ENCODE measurements around the gene GNB3. TPM values are rescaled to one million over a fixed set of nuclear protein-coding genes. Genes with fewer than 3 reads are reported as not detected.

The GNB3 gene
- total RNA-seq, 1 donor from 2014 or later, result 16.6 TPM

- Histone ChIP-seq H3K27me3 (ENCODE audit: insufficient read depth, low read length) (no peaks in the 10 kb centered on the region), H4K20me1 (ENCODE audit: insufficient read depth, low read length) (no peaks in the 10 kb centered on the region), H3K9ac (ENCODE audit: low read length) (no peak overlapping the region), H3K4me1 (ENCODE audit: insufficient read depth, low read length) (no peaks in the 10 kb centered on the region), H3K79me2 (ENCODE audit: insufficient read depth, low read length) (no peaks in the 10 kb centered on the region), H3K4me3 (ENCODE audit: insufficient read depth, low read depth, low read length) (no peak overlapping the region), H3K9me3 (ENCODE audit: insufficient read depth, low read depth, low read length) (no peaks in the 10 kb centered on the region), H3K27ac (ENCODE audit: low read depth, low read length) (no peak overlapping the region), H3K4me2 (ENCODE audit: low read length) (no peak overlapping the region), H3K36me3 (ENCODE audit: insufficient read depth, low read length) (peaks cover 45% of the 10 kb centered on the region), H2AFZ (ENCODE audit: low read depth, low read length) (no peak overlapping the region)
- H3K36me3 Mint-ChIP-seq (ENCODE audit: low read depth, unreplicated experiment), result peaks cover 35% of the 10 kb centered on the region
- H3K27ac Mint-ChIP-seq (ENCODE audit: unreplicated experiment), result no peak overlapping the region
- TF ChIP-seq CTCF (IDR thresholded peaks at IDR 0.05; ENCODE audit: insufficient read depth, low read depth, low read length), result no peak
- no peak for TF ChIP-seq EZH2 (IDR thresholded peaks at IDR 0.05; ENCODE audit: insufficient read depth, low read length)
- no peak overlapping the region for H3K4me3 Mint-ChIP-seq (ENCODE audit: unreplicated experiment)
- no peaks in the 10 kb centered on the region for H3K4me1 Mint-ChIP-seq (ENCODE audit: low read depth, unreplicated experiment)
- DNase-seq (ENCODE audit: low read depth) (no peak), FAIRE-seq (no peak)
- H3K9me3 Mint-ChIP-seq (ENCODE audit: unreplicated experiment), result no peaks in the 10 kb centered on the region
- H3K27me3 Mint-ChIP-seq (ENCODE audit: low read depth, unreplicated experiment), result no peaks in the 10 kb centered on the region
These were observed 20.2 kb downstream of the GNB3 start for GRCh38 chr12:6860942-6861341.

- no peak overlapping the region for H2AFZ ChIP-seq (ENCODE audit: low read depth, low read length)
These were observed 20.7 kb downstream of the GNB3 start for GRCh38 chr12:6861391-6861790.

More at GRCh38 chr12:6861391-6861790, 20.7 kb downstream of the GNB3 start:
- Histone ChIP-seq H3K9me3 (ENCODE audit: insufficient read depth, low read depth, low read length) (no peaks in the 10 kb centered on the region), H3K4me3 (ENCODE audit: insufficient read depth, low read depth, low read length) (no peak overlapping the region), H3K4me1 (ENCODE audit: insufficient read depth, low read length) (peaks cover under 1% of the 10 kb centered on the region), H3K4me2 (ENCODE audit: low read length) (no peak overlapping the region), H3K9ac (ENCODE audit: low read length) (no peak overlapping the region), H3K27ac (ENCODE audit: low read depth, low read length) (no peak overlapping the region), H3K79me2 (ENCODE audit: insufficient read depth, low read length) (no peaks in the 10 kb centered on the region), H3K27me3 (ENCODE audit: insufficient read depth, low read length) (no peaks in the 10 kb centered on the region), H3K36me3 (ENCODE audit: insufficient read depth, low read length) (peaks cover 45% of the 10 kb centered on the region), H4K20me1 (ENCODE audit: insufficient read depth, low read length) (no peaks in the 10 kb centered on the region)
- TF ChIP-seq CTCF (IDR thresholded peaks at IDR 0.05; ENCODE audit: insufficient read depth, low read depth, low read length), result no peak
- TF ChIP-seq EZH2 (IDR thresholded peaks at IDR 0.05; ENCODE audit: insufficient read depth, low read length), result no peak
- Mint-ChIP-seq H3K27ac (ENCODE audit: unreplicated experiment) (no peak overlapping the region), H3K36me3 (ENCODE audit: low read depth, unreplicated experiment) (peaks cover 35% of the 10 kb centered on the region), H3K9me3 (ENCODE audit: unreplicated experiment) (no peaks in the 10 kb centered on the region), H3K27me3 (ENCODE audit: low read depth, unreplicated experiment) (no peaks in the 10 kb centered on the region), H3K4me3 (ENCODE audit: unreplicated experiment) (no peak overlapping the region), H3K4me1 (ENCODE audit: low read depth, unreplicated experiment) (no peaks in the 10 kb centered on the region)
- DNase-seq (ENCODE audit: low read depth) (no peak), FAIRE-seq (no peak)

All from astrocyte (in vitro differentiated cells and primary cell).